Osteoblast (primary cell): ENCODE measurements around the gene SNAI3. TPM values are rescaled to one million over a fixed set of nuclear protein-coding genes. Genes with fewer than 3 reads are reported as not detected.
A peak's percentile ranks its signal among the peaks of the same experiment; 100 is the strongest.

ENCODE experiments used
- DNase-seq: peaks from one replicate; pipeline ENCODE4 v3.0.0; 2011; ENCODE audit warnings: low spot score, mixed read lengths; ENCODE audit not compliant: insufficient read length; ENCODE audit errors: missing footprints
- H2AFZ ChIP-seq: 2 replicates; pipeline ENCODE4 v1.6.0; 2011; ENCODE audit warnings: mild to moderate bottlenecking, low read length
- H3K27ac ChIP-seq: 2 replicates; pipeline ENCODE4 v1.5.1; 2011; ENCODE audit warnings: mild to moderate bottlenecking, low read depth, low read length, moderate library complexity
- H3K27me3 ChIP-seq: 2 replicates; pipeline ENCODE4 v1.6.0; 2012; ENCODE audit warnings: mild to moderate bottlenecking, control low read depth, inconsistent platforms, low read length, moderate library complexity; ENCODE audit not compliant: insufficient read depth
- H3K36me3 ChIP-seq: 2 replicates; pipeline ENCODE4 v1.5.1; 2011; ENCODE audit warnings: mild to moderate bottlenecking, low read length, control low read depth, moderate library complexity; ENCODE audit not compliant: insufficient read depth
- H3K4me1 ChIP-seq: 2 replicates; pipeline ENCODE4 v1.5.1; 2011; ENCODE audit warnings: mild to moderate bottlenecking, low read length, control low read depth, moderate library complexity; ENCODE audit not compliant: insufficient read depth
- H3K4me2 ChIP-seq: 2 replicates; pipeline ENCODE4 v1.6.0; 2011; ENCODE audit warnings: mild to moderate bottlenecking, low read length; ENCODE audit not compliant: insufficient read depth
- H3K4me3 ChIP-seq: fragments of 200-600 bp; sonication (generic); 3 replicates; pipeline ENCODE4 v1.5.1; 2012; ENCODE audit warnings: mild to moderate bottlenecking, low read length, inconsistent platforms; ENCODE audit not compliant: insufficient read depth
- H3K79me2 ChIP-seq: 2 replicates; pipeline ENCODE4 v1.6.0; 2012; ENCODE audit warnings: mild to moderate bottlenecking, low read length, control low read depth, inconsistent platforms; ENCODE audit not compliant: insufficient read depth
- H3K9me3 ChIP-seq: 2 replicates; pipeline ENCODE4 v1.5.1; 2011; ENCODE audit warnings: low read depth, low read length, control low read depth
- H4K20me1 ChIP-seq: 2 replicates; pipeline ENCODE4 v1.6.0; 2012; ENCODE audit warnings: mild to moderate bottlenecking, low read length, control low read depth; ENCODE audit not compliant: insufficient read depth
- total RNA-seq: library from RNA; depleted of rRNA; stranded (reverse); fragments of >200 nt; gene quantifications from 2 replicates; pipeline ENCODE4 v1.2.3, GENCODE V29; 2012
- TF ChIP-seq, protein P1 (sequence below): IDR thresholded peaks from 2 replicates; pipeline ENCODE4 v1.5.1; 2011; ENCODE audit warnings: mild to moderate bottlenecking, low read depth, low read length, moderate library complexity; ENCODE audit errors: extremely low read depth

Gene SNAI3
- total RNA-seq, 1 donor = not detected

DNA sequence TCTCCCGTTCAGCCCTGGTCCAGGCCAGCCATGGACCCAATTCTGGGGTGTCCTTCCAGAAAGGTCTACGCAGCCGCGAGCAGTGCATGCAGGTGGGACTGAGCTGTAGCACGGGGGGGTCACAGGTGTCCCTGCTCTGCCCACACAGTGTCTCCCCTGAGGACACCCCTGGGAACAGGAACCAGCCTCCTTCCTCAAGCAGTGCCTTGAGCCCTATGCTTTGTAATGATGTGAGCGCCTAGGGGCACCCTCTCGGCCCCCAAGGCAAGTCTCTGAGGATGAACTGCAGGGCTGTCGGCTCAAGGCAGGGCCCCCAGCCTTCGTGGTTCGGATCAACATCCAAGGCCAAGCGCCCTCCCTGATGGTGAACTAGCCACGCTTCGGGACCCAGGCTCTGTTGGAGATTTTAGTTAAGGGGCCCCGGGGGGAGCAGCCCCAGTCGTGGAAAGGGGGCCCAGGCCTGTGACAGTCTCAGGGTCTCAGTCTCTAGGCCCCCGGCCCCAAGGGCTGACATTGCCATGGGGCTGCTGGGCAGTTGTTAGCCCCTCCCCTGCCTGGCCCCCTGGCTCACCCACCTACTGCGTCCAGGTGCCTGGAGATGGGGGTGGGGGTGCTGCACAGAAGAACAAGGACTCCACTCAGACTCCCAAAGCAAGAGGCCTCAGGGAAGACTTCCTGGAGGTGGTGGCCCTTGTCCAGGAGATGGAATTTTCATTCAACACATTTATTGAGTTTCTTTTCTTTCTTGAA is 45.6 kb downstream of the SNAI3 start:
- no peak overlapping the region for H3K27ac ChIP-seq
- H3K27me3 ChIP-seq = peaks cover 39% of the 10 kb centered on the region
- H3K79me2 ChIP-seq = no peaks in the 10 kb centered on the region
- H3K36me3 ChIP-seq = no peaks in the 10 kb centered on the region
- DNase-seq = peak; percentile 93
- H3K4me1 ChIP-seq = no peaks in the 10 kb centered on the region
- H3K4me3 ChIP-seq = no peak overlapping the region
- no peaks in the 10 kb centered on the region for H3K9me3 ChIP-seq
- TF ChIP-seq, protein P1, sequence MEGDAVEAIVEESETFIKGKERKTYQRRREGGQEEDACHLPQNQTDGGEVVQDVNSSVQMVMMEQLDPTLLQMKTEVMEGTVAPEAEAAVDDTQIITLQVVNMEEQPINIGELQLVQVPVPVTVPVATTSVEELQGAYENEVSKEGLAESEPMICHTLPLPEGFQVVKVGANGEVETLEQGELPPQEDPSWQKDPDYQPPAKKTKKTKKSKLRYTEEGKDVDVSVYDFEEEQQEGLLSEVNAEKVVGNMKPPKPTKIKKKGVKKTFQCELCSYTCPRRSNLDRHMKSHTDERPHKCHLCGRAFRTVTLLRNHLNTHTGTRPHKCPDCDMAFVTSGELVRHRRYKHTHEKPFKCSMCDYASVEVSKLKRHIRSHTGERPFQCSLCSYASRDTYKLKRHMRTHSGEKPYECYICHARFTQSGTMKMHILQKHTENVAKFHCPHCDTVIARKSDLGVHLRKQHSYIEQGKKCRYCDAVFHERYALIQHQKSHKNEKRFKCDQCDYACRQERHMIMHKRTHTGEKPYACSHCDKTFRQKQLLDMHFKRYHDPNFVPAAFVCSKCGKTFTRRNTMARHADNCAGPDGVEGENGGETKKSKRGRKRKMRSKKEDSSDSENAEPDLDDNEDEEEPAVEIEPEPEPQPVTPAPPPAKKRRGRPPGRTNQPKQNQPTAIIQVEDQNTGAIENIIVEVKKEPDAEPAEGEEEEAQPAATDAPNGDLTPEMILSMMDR = no peak
- H3K4me2 ChIP-seq = no peak overlapping the region
- no peak overlapping the region for H2AFZ ChIP-seq
- peaks cover 3% of the 10 kb centered on the region for H4K20me1 ChIP-seq

DNA sequence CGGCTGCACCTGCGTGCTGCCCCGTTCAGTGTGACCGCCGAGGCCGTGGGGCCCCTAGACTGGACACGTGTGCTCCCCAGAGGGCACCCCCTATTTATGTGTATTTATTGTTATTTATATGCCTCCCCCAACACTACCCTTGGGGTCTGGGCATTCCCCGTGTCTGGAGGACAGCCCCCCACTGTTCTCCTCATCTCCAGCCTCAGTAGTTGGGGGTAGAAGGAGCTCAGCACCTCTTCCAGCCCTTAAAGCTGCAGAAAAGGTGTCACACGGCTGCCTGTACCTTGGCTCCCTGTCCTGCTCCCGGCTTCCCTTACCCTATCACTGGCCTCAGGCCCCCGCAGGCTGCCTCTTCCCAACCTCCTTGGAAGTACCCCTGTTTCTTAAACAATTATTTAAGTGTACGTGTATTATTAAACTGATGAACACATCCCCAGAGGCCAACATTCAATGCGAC is 46.2 kb downstream of the SNAI3 start:
- Histone ChIP-seq H3K36me3 (no peaks in the 10 kb centered on the region), H3K4me3 (no peak overlapping the region), H2AFZ (no peak overlapping the region), H3K4me2 (no peak overlapping the region), H3K4me1 (peaks cover 2% of the 10 kb centered on the region), H3K79me2 (no peaks in the 10 kb centered on the region), H3K27ac (no peak overlapping the region), H3K27me3 (peaks cover 39% of the 10 kb centered on the region), H3K9me3 (no peaks in the 10 kb centered on the region), H4K20me1 (peaks cover 6% of the 10 kb centered on the region)
- TF ChIP-seq, protein P1 = no peak
- DNase-seq = peak; percentile 91

- TF ChIP-seq, protein P1 = no peak
- Histone ChIP-seq H3K9me3 (no peaks in the 10 kb centered on the region), H3K36me3 (no peaks in the 10 kb centered on the region), H3K4me1 (peaks cover 6% of the 10 kb centered on the region), H3K4me3 (no peak overlapping the region), H3K79me2 (no peaks in the 10 kb centered on the region), H2AFZ (no peak overlapping the region), H4K20me1 (peaks cover 7% of the 10 kb centered on the region), H3K27ac (no peak overlapping the region), H3K4me2 (no peak overlapping the region), H3K27me3 (peaks cover 39% of the 10 kb centered on the region)
- DNase-seq = peak; percentile 93
These were observed 46.9 kb downstream of the SNAI3 start for GRCh38 chr16:88639231-88640038.
